Skin of body (tissue), 2 donors: ENCODE data around the gene KISS1R. TPM values are rescaled to one million over a fixed set of nuclear protein-coding genes. Genes with fewer than 3 reads are reported as not detected.

Experiments used
- DNase-seq: peaks from one replicate; lab custom pipeline; 2025; lab: John Stamatoyannopoulos, UW
- total RNA-seq: library from RNA; depleted of rRNA; stranded (reverse); fragments of >200 nt; gene quantifications from one replicate; pipeline ENCODE4 v1.2.3, GENCODE V29; 2014

KISS1R gene
- total RNA-seq, 1 donor from 2014 or later = not detected

DNA sequence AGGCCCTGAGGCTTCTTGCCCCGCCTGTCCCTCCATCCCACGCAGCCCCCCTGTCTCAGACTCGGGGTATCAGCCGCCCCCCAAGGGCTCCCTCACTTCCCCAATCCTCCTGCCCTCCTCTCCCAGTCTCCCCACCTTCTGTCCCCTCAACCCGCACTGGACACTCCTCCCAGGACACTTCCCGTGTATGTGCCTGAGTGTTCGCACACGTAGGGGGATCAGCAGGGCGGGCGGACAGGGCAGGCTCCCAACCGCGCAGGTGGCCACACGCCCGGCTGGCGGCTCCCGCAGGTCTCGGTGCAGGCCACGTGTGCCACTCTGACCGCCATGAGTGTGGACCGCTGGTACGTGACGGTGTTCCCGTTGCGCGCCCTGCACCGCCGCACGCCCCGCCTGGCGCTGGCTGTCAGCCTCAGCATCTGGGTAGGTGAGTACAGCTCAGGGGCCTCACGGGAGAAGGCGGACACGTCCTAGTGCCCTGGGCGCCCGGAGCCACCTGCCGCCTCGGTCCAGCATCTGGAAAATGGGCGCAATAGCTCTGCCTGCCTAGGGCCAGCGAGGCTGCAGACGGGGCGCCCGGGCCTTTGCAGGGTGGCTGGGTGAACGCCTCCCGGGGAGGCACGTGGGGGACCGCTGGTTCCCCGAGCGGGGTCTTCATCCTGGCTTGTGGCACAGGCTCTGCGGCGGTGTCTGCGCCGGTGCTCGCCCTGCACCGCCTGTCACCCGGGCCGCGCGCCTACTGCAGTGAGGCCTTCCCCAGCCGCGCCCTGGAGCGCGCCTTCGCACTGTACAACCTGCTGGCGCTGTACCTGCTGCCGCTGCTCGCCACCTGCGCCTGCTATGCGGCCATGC is 2.3 kb downstream of the KISS1R start:
- DNase-seq = no peak

DNA sequence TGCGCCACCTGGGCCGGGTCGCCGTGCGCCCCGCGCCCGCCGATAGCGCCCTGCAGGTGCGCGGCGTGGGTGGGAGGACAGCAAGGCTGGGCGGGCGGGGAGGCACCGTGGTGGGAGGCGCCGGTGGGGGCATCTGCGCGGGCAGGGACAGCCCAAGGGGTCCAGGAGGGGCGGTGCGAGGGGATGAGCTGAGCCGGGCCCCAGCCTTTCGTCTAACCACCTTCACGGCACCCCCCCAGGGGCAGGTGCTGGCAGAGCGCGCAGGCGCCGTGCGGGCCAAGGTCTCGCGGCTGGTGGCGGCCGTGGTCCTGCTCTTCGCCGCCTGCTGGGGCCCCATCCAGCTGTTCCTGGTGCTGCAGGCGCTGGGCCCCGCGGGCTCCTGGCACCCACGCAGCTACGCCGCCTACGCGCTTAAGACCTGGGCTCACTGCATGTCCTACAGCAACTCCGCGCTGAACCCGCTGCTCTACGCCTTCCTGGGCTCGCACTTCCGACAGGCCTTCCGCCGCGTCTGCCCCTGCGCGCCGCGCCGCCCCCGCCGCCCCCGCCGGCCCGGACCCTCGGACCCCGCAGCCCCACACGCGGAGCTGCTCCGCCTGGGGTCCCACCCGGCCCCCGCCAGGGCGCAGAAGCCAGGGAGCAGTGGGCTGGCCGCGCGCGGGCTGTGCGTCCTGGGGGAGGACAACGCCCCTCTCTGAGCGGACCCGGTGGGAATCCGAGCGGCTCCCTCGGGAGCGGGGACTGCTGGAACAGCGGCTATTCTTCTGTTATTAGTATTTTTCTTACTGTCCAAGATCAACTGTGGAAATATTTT is 3.1 kb downstream of the KISS1R start:
- DNase-seq = no peak

DNA sequence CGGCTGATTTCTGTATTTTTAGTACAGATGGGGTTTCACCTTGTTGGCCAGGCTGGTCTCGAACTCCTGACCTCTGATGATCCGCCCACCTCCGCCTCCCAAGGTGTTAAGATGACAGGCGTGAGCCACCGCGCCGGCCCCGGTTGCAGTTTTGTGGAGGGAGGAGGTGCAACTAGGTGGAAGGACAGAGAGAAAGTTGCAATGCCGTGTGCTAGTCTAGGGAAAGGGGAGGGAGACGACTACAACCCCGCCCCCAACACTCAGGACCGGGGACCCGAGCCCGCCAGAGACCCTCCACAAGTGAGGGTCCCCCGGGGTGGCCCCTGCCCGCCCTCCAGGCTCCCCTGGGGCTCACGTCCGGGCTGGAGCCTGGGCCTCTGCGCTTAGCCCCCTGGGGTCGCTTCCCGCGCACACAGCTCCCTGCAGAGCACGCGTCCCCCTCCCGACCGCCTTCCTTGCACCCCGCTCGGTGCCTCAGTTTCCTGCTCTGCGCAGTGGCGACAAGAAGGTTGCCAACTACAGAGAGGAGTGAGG is 7.5 kb downstream of the KISS1R start:
- no peak for DNase-seq

DNA sequence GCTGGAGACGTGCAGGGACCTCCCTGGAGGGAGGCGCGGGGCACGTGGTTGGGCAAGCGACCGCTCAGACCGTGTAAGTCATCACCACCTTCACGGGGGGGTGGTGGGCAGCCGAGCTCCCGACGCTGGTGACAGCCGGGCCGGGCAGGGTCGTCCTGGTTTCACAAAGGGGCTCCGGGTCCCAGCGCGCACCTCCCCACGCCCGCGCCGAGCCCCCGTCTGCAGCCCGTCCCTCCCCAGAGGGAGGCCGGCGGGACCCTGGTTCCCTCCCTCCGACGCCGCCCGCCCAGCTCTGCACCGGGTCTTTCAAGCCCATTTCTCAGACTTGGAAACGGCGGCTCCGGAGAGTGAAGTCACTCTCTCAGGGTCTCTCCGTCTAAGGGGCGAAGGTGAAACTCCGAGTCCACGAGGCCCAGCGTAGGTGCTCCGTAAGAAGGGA is 8.0 kb downstream of the KISS1R start:
- peak; percentile 88 for DNase-seq

DNA sequence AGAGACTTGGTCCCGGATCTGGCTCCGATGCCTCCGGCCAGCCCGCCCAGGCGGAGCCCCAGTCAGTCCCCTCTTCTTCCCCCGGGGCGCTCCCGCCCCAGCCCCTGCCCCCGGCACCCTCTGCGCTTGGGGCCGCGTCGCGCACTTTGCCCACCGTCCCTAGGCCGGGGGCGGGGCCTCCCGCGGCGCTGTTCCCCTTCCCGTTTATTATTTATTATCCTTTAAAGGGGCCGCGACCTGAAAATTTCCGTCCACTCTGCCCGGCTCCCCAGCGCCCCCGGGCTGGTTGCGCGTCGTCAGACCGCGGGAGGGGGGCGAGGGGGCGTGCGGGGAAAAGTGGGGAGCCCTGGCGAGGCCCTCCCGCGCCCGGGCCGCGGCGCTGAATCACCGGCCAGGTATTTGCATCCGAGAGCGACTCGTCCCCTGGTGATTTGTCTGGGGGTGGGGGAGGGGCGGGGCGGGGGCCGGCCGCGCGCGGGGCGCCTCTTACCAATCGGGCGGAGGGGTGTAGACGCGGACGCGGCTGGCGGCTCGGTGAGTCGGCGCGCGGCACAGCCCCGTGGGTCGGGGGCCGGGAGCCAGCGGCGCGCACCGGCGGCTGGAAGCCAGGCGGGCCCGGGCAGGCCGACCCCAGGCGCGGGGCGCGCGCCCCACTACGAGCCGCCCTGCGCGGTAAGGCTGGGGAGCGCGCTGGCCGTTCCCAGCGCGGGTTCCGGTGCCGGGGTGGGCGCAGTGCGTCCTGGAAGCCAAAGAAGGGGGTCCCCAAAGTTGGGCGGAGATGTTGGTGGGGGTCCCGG is 8.6 kb downstream of the KISS1R start, which contains the start of gene ARID3A:
Gene ARID3A, plus strand, starts transcription at position 510 of the 797 bp plus-strand sequence. CDS start 3,494 bp downstream, outside the sequence.
- DNase-seq = peak; percentile 88

DNA sequence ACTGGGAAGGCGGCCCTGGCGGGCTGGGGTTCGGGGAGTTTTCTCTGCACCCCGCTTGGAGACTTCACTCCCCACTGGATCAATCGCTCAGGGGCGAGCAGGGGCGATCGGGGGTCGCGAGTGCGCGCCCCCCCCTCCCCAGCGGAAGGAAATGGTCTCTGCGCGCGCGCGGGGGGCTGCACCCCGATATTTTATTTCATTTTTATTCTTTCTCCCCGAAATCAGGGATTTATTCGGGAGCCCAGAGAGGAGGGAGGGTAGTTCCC is 9.1 kb downstream of the KISS1R start:
- no peak for DNase-seq

DNA sequence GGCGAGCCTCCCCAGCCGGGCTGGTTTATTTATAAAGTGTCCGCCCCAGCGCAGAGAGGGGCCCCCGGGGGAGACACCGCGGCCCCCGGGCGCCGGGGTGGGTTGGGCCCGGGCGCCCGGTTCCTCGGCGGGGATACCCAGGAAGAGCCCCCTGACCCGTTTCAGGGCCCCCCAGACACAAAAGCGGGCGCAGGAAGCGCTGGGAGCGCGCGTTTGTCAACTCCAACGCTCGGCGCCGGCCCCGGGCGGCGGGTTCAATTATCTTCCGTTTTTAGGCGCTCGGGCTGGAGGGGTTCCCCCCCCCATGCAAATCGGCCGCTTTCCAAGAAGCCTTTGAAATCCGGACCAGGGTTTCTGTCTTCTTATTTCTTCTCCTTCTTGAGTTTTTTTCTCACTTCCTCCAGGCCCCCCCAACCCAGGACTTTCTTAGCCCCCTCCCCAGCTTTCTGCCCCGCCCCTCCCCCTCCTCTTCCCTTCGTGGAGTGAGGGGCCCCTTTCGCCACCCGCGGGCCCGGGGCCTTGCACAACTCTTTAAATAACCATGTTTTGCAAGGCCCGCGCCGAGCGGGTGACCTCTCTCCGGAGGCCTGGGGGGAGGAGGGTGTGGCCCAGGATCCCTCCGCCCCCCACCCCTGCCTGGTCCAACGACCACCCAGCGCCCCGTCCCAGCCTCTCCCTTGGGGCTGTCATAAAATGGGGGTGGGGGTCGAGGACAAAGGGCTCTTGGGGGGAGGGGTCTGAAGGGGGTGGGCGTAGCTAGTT is 9.6 kb downstream of the KISS1R start:
- no peak for DNase-seq

DNA sequence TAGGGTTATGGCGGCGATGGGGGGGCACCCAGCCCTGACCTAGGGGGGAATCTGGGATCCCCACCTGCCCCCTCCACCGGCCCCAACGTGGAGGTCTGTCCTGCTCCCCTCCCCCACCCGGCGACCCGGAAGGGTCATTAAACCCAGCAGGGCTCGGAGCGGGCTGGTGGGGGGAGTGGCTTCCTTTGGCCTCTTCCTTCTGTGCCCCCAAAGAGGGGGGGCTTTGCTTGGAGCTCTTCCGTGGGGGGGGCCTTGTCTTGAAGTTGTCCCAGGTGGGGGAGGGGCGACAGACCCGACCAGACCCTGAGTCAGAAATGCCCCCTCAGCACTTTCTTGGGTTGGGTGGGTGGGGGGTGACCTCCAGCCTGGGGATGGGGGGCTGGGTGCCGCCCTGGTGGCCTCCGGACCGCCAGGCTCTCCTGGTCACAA is 10.2 kb downstream of the KISS1R start:
- no peak for DNase-seq

DNA sequence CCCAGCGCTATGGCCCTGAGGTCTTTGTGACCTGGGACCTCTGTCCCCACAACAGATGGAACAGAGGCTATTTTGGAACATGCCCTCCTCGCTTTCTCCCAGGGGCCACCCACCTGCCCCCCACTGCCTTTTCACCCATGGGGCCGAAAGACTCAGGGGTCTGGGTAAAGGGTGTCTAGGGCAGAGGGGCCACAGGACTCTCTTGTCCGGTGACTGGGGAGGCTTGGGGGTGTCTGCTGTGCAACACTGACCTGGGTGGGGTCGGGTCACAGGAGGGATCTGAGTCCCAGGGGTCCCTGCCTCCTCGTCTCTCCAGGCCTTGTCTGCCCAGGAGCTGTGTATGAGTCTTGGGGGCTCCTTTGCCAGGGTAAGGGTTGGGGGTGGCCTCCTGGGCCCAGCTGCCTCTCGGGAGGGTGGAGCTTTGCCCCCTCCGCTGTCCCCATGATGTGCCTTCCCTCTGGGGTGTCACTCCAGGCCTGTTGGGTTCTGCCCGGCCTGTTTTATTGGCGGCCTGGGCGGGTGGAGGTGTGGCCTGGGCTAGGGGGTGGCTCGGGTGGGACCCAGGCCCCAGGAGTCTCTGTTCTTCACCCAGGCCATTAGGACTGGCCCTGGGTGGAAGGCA is 10.8 kb downstream of the KISS1R start:
- no peak for DNase-seq

DNA sequence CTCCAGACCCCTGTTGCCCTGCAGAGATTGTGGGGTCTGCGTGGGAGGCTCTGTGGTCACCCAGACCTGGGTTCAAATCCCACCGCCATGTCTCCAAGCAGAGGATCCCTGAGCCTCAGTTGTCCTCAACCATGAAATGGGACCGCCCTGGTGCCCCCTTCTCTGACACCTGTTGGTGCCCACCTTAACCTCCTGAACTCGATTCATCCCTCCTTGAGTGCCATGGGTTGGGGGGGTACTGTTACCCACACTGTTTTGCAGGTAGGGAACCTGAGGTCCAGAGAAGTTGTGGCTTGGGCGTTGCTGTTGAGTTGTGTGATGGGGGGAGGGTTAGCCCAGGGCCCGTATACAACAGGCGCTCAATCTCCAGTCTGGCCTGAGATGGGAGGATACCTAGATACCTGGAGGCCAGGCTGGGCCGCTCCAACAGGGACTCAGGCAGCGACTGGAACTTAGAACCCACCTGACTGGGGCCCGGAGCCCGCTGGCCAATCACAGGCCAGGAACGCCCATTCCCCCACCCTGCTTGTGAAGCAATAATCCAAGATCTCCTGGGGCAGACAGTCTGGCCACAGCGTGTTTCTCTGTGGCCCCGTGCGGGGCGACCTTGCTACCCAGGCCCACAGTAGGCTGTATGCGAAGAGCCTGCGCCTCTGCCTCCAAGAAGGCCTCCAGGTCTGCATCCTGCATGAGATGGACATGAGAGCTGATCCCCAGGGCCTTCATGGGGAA is 11.5 kb downstream of the KISS1R start:
- no peak for DNase-seq

DNA sequence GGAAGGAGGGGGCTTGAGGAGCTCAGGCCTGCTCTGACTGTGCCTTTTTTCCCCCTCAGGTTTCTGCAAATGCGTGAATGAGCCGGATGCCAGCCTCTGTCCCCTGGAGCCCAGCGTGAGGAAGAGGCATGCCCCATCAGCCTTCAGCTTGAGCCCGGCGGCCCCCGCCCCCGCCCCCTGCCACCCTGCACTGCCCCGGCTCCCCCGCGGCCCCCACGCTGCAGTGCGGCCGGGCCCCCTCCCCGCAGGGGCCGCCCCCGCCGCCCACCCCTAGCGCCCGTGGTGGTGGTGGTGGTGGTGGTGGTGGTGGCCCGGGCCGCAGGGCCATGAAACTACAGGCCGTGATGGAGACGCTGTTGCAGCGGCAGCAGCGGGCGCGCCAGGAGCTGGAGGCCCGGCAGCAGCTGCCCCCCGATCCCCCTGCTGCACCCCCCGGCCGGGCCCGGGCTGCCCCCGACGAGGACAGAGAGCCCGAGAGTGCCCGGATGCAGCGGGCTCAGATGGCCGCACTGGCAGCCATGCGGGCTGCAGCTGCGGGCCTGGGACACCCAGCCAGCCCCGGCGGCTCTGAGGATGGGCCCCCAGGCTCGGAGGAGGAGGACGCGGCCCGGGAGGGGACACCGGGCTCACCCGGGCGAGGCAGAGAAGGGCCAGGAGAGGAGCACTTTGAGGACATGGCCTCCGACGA is 12.2 kb downstream of the KISS1R start:
- no peak for DNase-seq

DNA sequence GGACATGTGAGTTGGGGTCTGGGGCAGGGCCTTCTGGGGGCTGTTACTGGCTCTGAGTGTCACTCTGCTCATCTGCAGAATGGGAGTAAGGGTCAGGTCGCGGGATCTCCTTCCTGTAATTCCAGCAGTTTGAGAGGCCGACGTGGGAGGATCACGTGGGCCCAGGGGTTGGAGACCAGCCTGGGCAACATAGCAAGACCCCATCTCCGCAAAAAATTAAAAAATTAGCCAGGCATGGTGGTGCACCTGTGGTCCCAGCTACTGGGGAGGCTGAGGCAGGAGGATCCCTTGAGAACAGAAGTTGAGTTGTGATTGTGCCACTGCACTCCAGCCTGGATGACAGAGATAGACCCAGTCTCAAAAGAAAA is 12.7 kb downstream of the KISS1R start:
- DNase-seq = no peak

DNA sequence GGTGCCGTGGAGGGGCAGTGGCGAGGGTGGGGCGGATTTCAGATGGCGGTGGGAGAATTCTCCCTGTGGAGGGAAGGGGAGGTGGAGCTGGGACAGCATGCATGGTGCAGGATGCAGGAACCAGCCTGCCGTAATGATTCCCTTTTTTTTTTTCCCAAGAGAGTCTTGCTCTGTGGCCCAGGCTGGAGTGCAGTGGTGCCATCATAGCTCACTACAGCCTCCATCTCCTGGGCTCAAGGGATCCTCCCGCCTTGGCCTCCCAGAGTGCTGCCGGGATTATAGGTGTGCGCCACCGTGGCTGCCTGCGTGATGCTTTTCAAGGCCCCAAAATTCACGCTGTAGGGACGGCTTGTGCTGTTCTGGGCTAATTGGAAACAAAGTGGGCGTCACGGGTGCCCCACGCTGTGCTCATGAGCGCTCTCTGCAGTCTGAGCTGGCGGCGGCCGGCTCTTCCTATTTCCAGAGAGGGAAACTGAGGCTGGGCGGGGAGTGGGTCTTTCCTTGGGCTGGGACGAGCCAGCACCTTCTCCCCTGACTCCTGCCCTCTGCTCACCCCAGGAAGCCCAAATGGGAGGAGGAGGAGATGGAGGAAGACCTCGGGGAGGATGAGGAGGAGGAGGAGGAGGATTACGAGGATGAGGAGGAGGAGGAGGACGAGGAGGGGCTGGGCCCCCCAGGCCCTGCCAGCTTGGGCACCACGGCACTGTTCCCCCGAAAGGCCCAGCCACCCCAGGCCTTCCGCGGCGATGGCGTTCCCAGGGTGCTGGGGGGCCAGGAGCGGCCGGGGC is 14.9 kb downstream of the KISS1R start:
- no peak for DNase-seq

DNA sequence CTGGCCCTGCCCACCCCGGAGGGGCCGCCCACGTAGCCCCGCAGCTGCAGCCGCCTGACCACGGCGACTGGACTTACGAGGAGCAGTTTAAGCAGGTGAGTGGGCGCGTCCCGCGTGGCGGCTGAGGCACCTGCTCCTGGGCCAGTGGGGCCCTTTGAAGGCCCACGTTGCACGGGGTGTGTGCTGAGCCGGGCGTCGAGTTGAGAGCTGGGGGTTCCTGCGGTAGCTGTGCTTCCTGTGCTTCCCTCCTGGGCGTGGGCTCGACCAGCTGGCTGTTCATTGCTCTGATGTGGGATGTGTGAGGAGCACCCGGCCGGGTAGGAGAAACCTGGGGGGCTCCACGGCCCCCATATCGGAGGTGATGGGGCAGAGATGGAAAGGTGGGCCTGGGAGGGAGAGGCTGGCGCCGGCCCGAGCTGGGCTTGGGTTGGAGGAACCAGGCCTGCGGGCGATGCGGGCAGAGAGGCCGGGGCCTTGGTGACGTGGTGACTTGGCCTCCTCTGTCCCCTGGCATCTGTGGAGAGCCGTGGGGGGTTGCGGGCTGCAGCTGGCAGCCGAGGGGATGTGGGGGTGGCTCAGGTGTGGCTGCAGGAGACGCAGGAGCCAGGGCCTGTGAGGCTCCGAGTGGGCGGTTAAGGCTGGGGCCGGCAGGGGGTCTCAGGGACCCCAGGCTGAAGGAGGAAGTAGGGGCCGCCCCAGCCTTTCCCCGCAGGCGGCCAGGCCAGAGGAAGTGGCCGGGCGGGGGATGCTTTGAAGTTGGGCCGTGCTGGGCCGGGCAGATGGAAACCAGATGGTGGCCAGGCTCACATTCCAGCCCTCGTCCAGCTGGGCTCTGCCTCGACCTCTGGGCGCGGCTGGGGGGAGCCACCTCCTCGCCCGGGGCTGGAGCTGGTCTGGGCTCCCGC is 15.8 kb downstream of the KISS1R start:
- no peak for DNase-seq

DNA sequence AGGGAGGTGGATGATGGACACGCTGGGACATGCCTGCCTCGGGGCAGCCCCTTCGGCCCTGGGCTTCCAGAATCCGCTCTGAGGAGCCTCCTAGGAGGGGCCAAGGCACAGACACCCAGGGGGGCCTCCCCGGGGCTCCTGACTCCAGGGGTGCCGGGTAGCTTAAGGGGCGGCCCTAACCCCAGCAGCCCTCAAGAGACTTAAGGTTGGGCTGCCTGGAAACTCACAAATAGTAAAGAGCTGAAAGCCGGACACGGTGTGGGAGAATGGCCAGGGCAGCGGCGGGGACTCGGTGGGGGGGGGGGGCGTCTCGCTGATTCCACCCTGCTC is 16.4 kb downstream of the KISS1R start:
- DNase-seq = no peak

DNA sequence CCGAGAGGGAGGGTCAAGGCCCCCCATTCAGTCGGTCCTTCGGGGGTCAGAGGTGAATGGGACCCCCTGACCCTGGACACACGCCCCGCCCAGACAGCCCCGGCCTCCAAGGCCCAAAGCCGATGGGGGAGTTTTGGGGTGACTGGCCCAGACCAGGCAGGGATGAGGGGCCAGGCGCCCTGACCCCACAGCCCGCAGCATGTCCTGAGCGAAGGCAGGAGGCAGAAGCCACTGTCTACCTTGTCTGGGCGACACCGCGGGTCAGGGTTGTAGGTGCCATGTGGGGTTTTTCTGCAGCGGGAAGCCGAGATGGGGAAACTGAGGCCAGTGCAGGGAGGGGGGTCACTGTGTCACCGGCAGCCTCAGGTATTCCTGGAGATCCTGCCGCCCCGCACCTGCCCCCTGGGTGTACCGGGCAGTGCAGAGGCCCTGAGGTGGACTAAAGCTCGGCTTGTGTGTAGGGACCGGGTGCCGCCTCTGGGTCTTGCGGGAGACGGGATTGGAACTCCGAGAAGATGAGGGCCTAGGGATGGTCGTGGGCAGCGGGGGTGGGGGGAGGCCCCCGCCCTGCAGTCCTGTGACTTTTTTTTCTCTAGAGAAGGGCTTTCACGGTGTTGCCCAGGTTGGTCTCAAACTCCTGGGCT is 17.2 kb downstream of the KISS1R start:
- no peak for DNase-seq
